ENCODE results near the gene PRPF18.
A peak's percentile ranks its signal among the peaks of the same experiment; 100 is the strongest.
"Not testable (repeated sequence)": the region's sequence is repeated elsewhere in the genome, so short reads cannot be mapped to it uniquely, and the experiment has no call there.

PRPF18 gene

GRCh38 chr10:13586676-13587355 is at the start of gene PRPF18:
TSS of gene PRPF18 (plus strand) at chr10:13586965. CDS start at chr10:13587087, 122 bp downstream.
- peak; percentile 90 for DNase-seq (ENCODE audit: low read depth)

- DNase-seq (ENCODE audit: low read depth) = not testable (repeated sequence)
Observed at GRCh38 chr10:13537985-13538384, 48.8 kb upstream of the PRPF18 start.

- DNase-seq (ENCODE audit: low read depth) = no peak
Observed at GRCh38 chr10:13542533-13542932, 44.2 kb upstream of the PRPF18 start.

- DNase-seq (ENCODE audit: low read depth) = no peak
Observed at GRCh38 chr10:13550802-13551201, 36.0 kb upstream of the PRPF18 start.

GRCh38 chr10:13555884-13556510 is 30.8 kb upstream of the PRPF18 start:
- no peak for DNase-seq (ENCODE audit: low read depth)

- no peak for DNase-seq (ENCODE audit: low read depth)
Observed at GRCh38 chr10:13559124-13559700, 27.6 kb upstream of the PRPF18 start.

GRCh38 chr10:13560597-13560996 is 26.2 kb upstream of the PRPF18 start:
- no peak for DNase-seq (ENCODE audit: low read depth)

- DNase-seq (ENCODE audit: low read depth) = no peak
Observed at GRCh38 chr10:13563481-13564445, 23.0 kb upstream of the PRPF18 start.

- no peak for DNase-seq (ENCODE audit: low read depth)
Observed at GRCh38 chr10:13564576-13564975, 22.2 kb upstream of the PRPF18 start.

- DNase-seq (ENCODE audit: low read depth) = no peak
Observed at GRCh38 chr10:13567030-13567429, 19.7 kb upstream of the PRPF18 start.

- no peak for DNase-seq (ENCODE audit: low read depth)
Observed at GRCh38 chr10:13571541-13571940, 15.2 kb upstream of the PRPF18 start.

GRCh38 chr10:13573960-13574359 is 12.8 kb upstream of the PRPF18 start:
- no peak for DNase-seq (ENCODE audit: low read depth)

- DNase-seq (ENCODE audit: low read depth) = no peak
Observed at GRCh38 chr10:13585195-13585751, 1.5 kb upstream of the PRPF18 start.

- no peak for DNase-seq (ENCODE audit: low read depth)
Observed at GRCh38 chr10:13585943-13586342, 822 bp upstream of the PRPF18 start.

GRCh38 chr10:13587391-13587790 is 626 bp downstream of the PRPF18 start:
- no peak for DNase-seq (ENCODE audit: low read depth)

- DNase-seq (ENCODE audit: low read depth) = no peak
Observed at GRCh38 chr10:13589316-13589715, 2.6 kb downstream of the PRPF18 start.

- no peak for DNase-seq (ENCODE audit: low read depth)
Observed at GRCh38 chr10:13590886-13591285, 4.1 kb downstream of the PRPF18 start.

GRCh38 chr10:13592306-13592705 is 5.5 kb downstream of the PRPF18 start:
- no peak for DNase-seq (ENCODE audit: low read depth)

GRCh38 chr10:13593535-13593934 is 6.8 kb downstream of the PRPF18 start:
- DNase-seq (ENCODE audit: low read depth) = no peak

GRCh38 chr10:13594641-13595040 is 7.9 kb downstream of the PRPF18 start:
- no peak for DNase-seq (ENCODE audit: low read depth)

GRCh38 chr10:13597909-13598308 is 11.1 kb downstream of the PRPF18 start:
- DNase-seq (ENCODE audit: low read depth) = no peak

Measured in activated T-cell treated with anti-CD3 and anti-CD28 coated beads for 48 hours (primary cell).